ENCODE results near the gene ADISSP.

GRCh38 chr20:3739926-3740451 is 27.6 kb downstream of the ADISSP start:
- TF ChIP-seq, protein P1, sequence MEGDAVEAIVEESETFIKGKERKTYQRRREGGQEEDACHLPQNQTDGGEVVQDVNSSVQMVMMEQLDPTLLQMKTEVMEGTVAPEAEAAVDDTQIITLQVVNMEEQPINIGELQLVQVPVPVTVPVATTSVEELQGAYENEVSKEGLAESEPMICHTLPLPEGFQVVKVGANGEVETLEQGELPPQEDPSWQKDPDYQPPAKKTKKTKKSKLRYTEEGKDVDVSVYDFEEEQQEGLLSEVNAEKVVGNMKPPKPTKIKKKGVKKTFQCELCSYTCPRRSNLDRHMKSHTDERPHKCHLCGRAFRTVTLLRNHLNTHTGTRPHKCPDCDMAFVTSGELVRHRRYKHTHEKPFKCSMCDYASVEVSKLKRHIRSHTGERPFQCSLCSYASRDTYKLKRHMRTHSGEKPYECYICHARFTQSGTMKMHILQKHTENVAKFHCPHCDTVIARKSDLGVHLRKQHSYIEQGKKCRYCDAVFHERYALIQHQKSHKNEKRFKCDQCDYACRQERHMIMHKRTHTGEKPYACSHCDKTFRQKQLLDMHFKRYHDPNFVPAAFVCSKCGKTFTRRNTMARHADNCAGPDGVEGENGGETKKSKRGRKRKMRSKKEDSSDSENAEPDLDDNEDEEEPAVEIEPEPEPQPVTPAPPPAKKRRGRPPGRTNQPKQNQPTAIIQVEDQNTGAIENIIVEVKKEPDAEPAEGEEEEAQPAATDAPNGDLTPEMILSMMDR (IDR thresholded peaks at IDR 0.05 in 8 of 11, conservative IDR thresholded peaks at IDR 0.05 in 3 of 11) = no peak
- TF ChIP-seq POLR2A (IDR thresholded peaks at IDR 0.05) = no peak
